ENCODE data around the gene ZBTB44. TPM values are rescaled to one million over a fixed set of nuclear protein-coding genes. Genes with fewer than 3 reads are reported as not detected.

Gene ZBTB44
- polyA plus RNA-seq, 1 of the 3 experiments (the other 2 are of a cell fraction): 5.0 TPM

GRCh38 chr11:130202818-130203689 is 111.7 kb downstream of the ZBTB44 start:
- Histone ChIP-seq H3K79me2 (ENCODE audit: insufficient read depth) (no peaks in the 10 kb centered on the region), H2AFZ (ENCODE audit: low read depth) (no peak overlapping the region), H3K9me2 (no peaks in the 10 kb centered on the region), H3K4me1 (ENCODE audit: control insufficient read depth in 1 of 2, insufficient read depth in 2 of 2, low read depth in 1 of 2, low read length in 1 of 2) (no peaks in the 10 kb centered on the region), H3K9ac (no peak overlapping the region), H4K20me1 (ENCODE audit: insufficient read depth) (no peaks in the 10 kb centered on the region), H3K4me2 (no peak overlapping the region), H3K9me3 (no peaks in the 10 kb centered on the region), H3K27me3 (ENCODE audit: insufficient read depth) (peaks cover 21% of the 10 kb centered on the region; the same call in 1 of the 2 replicates), H3K36me3 (replicated peaks in 1 of 2; ENCODE audit: control insufficient read depth in 1 of 2, insufficient read depth in 2 of 2, low read length in 1 of 2) (no peaks in the 10 kb centered on the region), H3F3A (replicated peaks; ENCODE audit: insufficient read depth) (no peaks in the 10 kb centered on the region), H3K27ac (ENCODE audit: low read depth in 2 of 2, low read length in 1 of 2) (no peak overlapping the region), H3K4me3 (ENCODE audit: low read depth in 2 of 2, low read length in 1 of 2) (no peak overlapping the region)
- TF ChIP-seq TAF1 (IDR thresholded peaks at IDR 0.05; ENCODE audit: borderline replicate concordance, low read depth, low read length) (no peak), MEF2A (IDR thresholded peaks at IDR 0.05; ENCODE audit: borderline replicate concordance, low read depth) (no peak), CTCF (IDR thresholded peaks at IDR 0.05) (no peak), CHD2 (IDR thresholded peaks at IDR 0.05; ENCODE audit: low read length, partially characterized antibody) (no peak), NRF1 (IDR thresholded peaks at IDR 0.05; ENCODE audit: low read depth, low read length) (no peak), SMC3 (IDR thresholded peaks at IDR 0.05; ENCODE audit: low read depth, low read length) (no peak), FOSL2 (IDR thresholded peaks at IDR 0.05; ENCODE audit: borderline replicate concordance, low read depth) (no peak), NFIC (IDR thresholded peaks at IDR 0.05; ENCODE audit: borderline replicate concordance) (no peak), TEAD4 (IDR thresholded peaks at IDR 0.05; ENCODE audit: borderline replicate concordance, insufficient read depth) (no peak), ZBTB33 (IDR thresholded peaks at IDR 0.05; ENCODE audit: borderline replicate concordance, low read depth) (no peak), JUND (IDR thresholded peaks at IDR 0.05) (no peak), POLR2AphosphoS5 (IDR thresholded peaks at IDR 0.05; ENCODE audit: low read depth, low read length) (no peak), ELF1 (IDR thresholded peaks at IDR 0.05) (no peak)
- POLR2A ChIA-PET: no interaction called here
- WGBS (ENCODE audit: low lambda C conversion rate): 54% methylated on average over 25 of the region's 25 CpGs
- no peak for DNase-seq
- CTCF ChIA-PET: interaction anchor here (1.4 to 4.5 kb wide), 2 partner anchors 10 to 228 kb away, joined by 5 to 27 read pairs; no protein-coding TSS in a partner anchor

Measured in SK-N-SH (cell line).